OCI-LY7 (cell line): ENCODE measurements around the gene AURKB.

Source experiments
- CTCF ChIP-seq: fragments of 200-600 bp; sonication (generic); conservative IDR thresholded peaks from 2 replicates; pipeline ENCODE4 v1.5.1; 2014; ENCODE audit warnings: mild to moderate bottlenecking, antibody characterized with exemption, low read length, moderate library complexity, mixed read lengths
- EZH2phosphoT487 ChIP-seq: fragments of 200-600 bp; sonication (generic); IDR thresholded peaks from 2 replicates; pipeline ENCODE4 v1.6.1; 2018; ENCODE audit warnings: low read depth, borderline replicate concordance, mild to moderate bottlenecking, mixed run types, antibody characterized with exemption, low read length, moderate library complexity, mixed read lengths

- TF ChIP-seq CTCF = no peak
- TF ChIP-seq EZH2phosphoT487 = no peak
Measured at GRCh38 chr17:8237175-8237574, 26.8 kb upstream of the AURKB start.
